ENCODE results near the gene MRPL28.
"Not testable (repeated sequence)": the region's sequence is repeated elsewhere in the genome, so short reads cannot be mapped to it uniquely, and the experiment has no call there.

The MRPL28 gene

DNA sequence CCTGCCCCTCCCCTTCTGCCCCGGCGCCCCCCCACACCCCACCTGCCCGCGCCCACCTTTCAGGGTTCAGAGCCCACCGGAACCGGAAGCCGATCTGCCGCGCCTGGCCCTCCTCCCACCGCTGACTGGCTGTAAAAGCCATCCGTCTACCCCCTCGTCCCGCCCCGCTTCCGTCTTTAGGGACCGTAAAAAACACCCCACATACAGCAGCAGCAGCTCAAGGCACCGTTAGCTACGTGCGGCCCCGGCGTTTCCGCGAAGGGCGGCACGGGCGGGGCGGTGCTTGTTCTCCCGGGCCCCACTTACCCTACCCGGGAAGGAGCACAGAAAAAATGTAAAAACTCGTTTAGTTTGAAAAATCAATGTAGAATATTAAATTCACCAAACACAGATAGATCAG, at the start of gene MRPL28:
MRPL28 (minus strand) TSS at position 96 of the 400 bp plus-strand sequence. CDS start 320 bp downstream, outside the sequence.
- FAIRE-seq = peak; percentile 68

DNA sequence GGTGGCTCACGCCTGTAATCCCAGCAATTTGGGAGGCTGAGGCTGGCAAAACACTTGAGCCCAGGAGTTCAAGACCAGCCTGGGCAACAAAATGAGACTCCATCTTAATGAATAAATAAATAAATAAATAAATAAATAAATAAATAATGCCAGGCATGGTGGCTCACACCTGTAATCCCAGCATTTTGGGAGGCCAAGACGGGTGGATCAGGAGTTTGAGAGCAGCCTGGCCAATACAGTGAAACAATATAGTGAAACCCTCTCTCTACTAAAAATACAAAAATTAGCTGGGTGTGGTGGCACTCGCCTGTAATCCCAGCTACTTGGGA, 44.8 kb upstream of the MRPL28 start:
- not testable (repeated sequence) for FAIRE-seq

DNA sequence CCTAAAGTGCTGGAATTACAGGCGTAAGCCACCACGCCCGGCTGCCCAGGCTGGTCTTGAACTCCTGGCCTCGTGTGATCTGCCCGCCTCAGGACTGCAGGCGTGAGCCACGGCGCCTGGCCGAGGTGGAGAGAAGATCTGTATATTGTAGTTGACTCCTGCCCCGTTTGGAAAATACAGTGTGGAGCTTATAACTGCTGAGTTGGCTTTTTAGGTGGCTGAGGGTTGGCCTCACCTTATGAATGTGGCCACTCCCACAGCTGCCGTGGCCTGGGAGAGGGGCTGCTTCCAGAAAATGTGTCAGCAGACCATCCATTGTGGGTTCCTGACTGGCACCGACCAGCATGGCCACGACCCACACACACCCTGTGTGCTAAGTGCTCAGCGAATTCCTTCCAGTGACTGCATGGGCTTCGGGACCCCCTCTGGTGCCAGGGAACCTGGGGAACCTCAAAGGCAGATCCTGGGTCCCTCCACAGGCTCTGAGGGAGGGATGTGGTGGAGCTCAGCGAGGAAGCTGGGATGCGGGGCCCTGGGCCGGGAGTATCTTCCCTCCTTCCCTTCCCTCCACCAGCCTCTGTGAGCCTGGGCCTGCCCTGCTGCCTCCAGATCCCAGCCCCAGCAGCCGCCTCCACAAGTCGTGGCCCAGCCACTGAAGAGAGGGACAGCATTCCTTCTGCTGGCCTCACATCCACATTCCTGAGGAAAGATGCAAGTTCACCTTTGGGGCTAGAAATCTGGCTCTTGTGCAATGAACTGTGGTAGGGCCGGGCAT, 44.2 kb upstream of the MRPL28 start:
- no peak for FAIRE-seq

DNA sequence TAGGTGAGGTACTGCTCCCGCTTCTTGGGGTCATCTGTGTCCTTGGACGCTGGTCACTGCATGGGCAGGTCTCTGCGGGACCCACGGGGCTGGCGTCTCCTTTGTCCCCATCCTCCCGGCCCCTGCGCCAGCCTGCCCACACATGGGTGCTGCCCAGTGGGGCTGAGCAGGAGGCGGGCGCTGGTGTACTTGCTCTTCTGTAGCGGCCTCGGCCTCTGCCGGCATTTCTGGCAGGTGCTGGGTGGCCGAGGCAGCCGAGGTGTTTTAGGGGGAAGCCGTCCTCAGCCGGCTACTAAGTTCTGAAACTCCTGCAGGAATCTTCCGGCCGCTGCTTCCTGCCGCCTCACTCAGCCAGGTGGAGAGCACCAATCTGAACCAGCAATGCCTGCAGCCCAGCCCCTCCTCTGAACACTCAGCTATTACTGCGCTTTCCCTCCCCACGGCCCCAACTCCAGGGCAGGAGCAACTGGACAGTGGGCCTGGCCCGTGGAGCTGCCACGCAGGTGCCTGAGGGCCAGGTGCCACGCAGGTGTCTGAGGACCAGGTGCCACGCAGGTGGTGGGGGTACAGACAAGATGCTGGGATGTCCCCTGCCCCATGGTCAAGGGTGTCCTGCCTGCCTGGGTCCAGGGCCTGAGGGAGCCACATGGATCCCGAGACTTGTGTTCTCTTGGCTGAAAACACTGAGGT, 41.4 kb upstream of the MRPL28 start:
- FAIRE-seq = no peak

DNA sequence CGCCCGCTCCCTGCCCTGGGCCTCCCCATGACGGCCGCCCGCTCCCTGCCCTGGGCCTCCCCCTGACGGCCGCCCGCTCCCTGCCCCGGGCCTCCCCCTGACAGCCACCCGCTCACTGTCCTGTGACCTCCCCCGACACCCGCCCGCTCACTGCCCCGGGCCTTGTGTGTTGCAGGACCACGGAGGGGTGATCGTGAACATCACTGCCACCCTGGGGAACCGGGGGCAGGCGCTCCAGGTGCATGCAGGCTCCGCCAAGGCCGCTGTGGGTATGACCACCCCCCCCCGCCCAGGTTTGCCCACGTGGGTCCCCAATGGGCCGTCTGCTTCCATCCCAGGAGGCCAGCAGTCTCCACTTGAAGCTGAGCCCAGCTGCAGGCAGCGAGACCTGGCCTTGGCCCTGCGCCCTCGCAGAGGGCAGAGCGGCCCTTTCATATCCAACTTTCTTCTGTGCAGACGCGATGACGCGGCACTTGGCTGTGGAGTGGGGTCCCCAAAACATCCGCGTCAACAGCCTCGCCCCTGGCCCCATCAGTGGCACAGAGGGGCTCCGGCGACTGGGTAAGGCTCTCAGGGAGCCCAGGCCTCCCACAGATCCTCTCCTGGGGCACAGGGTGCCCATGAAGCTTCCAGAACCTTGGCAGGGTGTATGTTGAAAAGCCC, 40.3 kb upstream of the MRPL28 start:
- FAIRE-seq = no peak

DNA sequence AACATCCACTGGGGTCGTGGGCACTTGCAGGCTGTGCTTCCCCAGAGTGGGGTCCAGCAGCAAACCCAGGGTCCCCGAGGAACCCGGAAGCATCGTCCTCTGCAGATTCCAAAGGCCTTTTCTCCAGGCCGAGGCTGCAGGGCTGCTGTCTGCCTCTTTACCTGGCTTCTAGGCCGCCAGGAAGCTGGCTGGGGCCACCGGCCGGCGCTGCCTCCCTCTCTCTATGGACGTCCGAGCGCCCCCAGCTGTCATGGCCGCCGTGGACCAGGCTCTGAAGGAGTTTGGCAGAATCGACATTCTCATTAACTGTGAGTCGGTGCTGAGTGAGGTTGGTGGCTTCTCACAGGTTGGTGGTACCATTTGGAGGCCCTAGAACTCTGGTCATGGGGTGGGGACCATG, 36.9 kb upstream of the MRPL28 start:
- no peak for FAIRE-seq

DNA sequence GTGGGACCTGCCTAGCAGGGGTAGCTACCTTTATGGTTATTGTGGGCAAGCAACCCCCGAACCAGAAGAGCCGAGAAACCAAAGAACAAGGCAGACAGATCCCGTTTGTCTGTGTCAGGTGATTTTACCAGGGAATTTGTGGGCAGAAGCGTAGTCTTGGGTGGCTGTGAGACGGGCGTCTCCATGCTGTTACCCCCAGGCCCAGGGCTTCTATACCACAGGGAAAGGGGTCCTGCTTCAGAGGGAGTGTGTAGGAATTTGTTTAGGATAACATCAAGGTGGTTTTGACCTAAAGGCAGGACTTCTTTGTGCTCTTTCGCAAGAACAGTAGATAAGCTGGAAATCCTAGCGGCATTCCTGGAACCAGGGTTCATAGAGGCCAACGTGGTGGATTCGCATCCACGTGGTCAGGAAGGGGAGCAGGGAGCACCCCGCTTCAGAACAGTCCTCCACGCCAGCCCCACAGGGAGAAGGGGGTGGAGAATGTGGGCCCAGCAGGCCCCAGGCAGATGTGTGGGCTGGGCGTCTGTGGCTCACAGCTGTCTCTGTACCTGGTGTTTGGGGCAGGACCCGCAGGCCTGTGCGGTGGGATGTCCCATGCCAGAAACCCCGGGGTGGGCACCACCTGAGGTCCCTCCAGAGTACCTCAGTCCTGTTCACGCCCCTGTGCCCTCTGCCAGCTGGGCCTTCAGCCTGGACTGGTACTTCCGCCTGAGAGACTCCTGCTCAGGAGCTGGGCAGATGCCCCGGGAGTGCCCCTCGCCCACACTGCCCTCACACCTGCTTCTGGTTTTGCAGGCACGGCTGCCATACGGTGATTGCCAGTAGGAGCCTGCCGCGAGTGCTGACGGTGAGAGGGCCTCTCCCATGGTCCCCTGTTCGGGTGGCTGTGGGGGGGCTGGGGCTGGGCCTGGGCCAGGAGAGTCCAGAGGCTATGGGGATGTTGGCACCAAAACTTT, 35.5 kb upstream of the MRPL28 start:
- no peak for FAIRE-seq

DNA sequence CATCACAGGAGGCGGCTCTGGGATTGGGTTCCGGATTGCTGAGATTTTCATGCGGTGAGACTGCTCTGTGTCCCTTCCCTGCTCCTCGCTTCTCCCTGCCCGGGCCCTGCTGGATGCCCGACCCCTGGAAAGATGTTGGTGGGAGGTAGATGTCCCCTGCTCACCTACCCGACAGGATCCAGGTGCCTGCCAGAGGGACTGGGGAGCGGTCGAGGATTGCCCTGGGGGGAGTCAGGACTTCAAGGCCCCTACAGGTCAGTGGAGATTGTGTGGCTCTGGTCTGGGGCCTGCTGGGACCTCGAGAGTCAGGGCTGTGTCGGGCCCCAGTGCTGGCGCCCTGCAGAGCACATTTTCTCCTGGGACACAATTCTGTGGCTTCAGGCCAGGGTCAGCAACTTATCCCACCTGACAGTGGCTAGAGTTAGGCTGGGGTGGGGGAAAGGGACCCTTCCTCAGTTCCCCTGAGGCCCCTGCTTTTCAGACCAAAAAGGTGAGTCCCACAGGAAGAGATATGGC, 34.7 kb upstream of the MRPL28 start:
- FAIRE-seq = no peak

DNA sequence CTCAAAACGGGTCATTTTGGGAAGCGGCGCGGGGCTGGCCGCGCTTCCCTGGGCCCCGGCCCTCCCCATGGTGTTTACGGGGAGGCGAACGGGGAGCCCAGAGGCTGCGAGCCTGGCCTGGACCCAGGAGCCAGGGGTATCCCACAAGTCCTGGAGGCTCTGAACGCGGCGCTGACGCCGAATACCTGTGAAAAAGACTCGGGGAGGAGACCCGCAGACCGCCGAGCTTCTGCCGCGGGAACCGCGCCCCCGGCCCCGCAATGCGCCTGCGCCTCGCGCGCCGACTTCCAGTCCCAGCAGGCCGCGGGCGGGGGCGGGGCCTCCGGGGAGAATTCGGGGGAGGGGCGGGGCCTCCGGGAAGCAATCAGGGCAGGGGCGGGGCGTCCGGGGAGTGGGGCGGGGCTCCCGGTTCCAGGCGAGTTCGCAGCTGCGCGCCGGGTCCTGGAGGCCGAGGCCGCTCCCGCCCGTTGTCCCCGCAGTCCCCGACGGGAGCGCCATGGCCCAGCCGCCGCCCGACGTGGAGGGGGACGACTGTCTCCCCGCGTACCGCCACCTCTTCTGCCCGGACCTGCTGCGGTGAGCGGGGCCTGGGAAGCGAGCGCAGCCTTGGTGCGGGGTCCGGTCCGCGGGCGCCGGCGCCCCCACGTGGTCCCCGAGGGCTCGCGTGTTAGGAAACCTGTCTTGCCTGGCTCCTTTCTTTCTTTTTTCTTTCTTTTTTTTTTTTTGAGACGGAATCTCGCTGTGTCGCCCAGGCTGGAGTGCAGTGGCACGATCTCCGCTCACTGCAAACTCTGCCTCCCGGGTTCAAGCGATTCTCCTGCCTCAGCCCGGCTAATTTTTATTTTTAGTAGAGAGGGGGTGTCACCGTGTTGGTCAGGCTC, 31.4 kb upstream of the MRPL28 start, which contains the start of gene DECR2:
DECR2 (plus strand) TSS at position 418 of the 881 bp plus-strand sequence; CDS start at position 497, 79 bp downstream.
- no peak for FAIRE-seq

DNA sequence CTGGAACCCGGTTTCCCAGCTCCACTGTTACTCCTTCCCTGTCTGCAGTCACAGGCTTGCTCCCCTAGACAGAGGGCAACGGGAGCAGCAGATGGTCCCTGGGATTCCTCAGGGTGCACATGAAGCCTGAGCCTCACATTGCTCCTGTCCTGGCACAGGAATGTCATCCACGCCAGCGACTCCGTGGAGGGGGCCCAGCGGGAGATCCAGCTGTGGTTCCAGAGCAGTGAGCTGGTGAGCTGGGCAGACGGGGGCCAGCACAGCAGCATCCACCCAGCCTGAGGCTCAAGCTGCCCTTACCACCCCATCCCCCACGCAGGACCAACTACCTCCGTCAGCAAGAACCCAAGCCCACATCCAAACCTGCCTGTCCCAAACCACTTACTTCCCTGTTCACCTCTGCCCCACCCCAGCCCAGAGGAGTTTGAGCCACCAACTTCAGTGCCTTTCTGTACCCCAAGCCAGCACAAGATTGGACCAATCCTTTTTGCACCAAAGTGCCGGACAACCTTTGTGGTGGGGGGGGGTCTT, 29.8 kb upstream of the MRPL28 start:
- FAIRE-seq = no peak

DNA sequence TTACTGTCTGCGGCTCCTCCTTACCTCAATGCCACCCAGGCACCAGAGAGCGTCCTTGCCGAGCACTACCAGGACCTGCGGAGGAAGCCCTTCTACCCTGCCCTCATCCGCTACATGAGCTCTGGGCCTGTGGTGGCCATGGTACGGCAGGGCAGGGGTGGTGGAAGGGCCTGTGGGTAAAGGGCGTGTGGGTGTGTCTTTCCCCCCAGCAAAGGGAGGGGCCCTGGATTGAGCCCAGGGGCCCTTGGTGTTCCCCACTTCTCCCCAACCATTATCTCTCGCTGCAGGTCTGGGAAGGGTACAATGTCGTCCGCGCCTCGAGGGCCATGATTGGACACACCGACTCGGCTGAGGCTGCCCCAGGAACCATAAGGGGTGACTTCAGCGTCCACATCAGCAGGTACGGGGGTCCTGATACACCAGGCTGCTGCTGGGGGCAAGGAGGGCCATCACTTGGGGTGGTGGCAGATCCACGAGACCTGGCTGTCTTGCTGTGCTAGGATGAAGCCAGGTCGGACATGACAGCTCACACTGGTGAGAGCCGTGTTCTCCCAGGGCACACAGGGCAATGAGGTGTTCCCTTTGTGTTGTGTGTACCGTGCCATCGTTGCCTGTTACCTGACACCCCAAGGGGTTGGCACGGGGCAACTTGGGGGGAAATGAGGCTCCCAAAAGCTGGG, 29.1 kb upstream of the MRPL28 start:
- no peak for FAIRE-seq

DNA sequence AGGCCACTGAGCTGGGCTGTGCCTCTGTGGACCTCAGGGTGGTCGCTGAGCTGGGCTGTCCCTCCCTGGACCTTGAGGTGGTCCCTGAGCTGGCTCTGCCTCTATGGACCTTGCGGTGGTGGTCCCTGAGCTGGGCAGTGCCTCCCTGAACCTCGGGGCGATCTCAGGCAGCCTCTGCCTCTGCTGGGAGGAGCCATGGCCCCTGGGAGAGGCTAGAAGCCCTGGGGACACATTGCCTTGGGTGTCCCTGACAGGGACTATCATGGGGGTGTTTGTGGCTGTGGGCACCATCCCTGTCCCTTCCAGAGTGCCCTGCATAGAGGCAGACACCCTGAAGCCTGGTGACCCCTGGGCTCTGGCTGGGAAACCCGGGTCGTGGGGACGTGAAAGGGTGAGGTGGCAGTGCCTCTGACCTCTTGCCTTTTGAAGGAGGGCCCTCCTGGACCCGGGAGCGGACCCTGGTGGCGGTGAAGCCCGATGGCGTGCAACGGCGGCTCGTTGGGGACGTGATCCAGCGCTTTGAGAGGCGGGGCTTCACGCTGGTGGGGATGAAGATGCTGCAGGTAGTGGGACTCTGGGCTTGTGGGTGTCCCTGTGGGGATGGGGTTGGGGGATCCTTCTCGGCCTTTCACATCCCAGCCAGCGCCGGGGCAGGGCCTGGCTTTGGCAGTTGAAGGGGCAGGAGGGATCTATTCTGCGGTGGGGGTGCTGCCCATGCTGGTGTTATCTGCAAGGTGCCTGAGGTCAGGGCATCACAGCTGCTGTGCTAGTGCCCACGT, 28.4 kb upstream of the MRPL28 start:
- no peak for FAIRE-seq

DNA sequence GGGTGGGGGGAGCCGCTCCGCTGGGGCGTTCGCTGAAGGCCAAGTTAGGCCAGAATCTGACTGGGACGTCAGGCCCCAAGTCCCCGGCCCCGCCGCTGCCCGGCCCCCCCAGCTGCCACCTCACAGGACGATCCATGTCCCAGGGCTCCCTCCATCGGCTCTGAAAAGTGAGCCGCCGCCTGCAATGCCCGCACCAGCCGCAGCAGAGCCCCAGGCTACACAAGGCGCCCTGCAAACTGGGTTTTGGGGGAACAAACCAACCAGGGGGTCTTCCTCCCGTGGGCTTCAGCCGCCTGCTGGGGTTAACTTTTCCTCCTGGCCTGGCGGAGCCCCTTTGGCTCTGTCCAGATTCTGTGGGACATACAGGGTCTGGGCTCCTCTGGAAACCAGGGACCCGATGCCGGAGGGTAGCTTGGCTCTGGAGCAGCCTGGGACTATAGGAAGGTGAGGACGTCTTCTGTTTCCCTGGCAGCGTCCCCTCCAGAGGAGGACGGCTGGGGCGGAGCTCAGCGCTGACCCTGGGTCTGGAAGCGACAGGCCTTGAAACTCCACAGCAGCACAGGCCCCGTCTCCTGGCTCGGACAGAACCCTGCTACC, 27.5 kb upstream of the MRPL28 start:
- FAIRE-seq = no peak

DNA sequence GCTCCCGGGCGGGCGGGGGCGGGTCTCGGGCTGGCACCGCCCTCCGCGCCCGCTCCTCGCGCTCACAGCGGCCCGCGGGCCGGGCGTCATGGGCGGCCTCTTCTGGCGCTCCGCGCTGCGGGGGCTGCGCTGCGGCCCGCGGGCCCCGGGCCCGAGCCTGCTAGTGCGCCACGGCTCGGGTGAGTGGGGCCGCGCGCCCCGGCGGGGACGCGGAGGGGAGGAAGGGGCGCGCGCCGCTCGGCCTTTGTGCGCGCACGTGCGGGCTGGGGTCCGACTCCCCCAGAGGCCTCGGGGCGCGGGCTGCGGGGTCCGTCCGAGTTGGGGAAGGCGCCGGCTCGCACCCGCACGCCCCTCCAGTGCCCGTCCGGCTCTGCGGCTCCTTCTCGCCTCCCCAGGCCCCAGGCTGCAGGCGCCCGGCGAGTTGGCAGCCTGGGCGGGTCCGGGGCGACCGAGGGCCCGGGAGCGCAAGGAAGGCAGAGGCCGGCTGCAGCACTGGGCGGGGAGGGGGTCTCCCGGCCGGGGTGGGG, 26.9 kb upstream of the MRPL28 start, which contains the start of gene NME4:
NME4 (plus strand) TSS at position 65 of the 527 bp plus-strand sequence; CDS start at position 89, 24 bp downstream.
- FAIRE-seq = no peak

DNA sequence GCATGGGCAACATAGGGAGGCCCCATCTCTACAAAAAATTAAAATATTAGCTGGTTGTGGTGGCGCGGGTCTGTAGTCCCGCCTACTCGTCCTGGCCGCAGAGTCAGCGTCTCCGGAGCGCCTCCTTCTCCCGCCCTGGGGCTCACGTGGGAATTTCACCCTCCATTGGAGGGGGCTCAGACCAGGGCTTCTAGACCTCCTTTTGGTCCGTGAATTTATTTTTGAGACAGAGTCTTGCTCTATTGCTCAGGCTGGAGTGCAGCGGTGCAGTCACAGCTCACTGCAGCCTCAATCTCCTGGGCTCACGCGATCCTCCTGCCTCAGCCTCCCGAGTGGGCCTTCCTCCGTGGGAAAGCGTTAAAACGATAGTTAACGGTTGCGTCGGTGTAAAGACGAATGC, 26.3 kb upstream of the MRPL28 start:
- FAIRE-seq = no peak

DNA sequence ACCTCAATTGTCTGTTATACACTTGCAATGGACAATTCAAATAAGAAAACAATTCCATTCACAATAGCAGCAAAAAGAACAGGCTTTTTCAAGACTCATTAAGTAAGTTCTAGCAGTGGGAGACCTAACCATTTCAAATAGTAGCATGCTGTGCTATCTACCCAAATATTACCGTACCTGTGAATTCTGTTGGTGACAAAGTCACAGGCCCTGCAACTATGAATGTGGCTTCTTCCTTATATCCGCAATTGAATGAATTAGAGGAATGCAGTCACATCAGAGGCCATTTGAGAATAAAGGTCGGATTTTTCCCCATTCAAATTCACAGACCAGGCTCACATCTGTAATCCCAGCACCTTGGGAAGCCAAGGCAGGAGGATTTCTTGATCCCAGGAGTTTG, 25.9 kb upstream of the MRPL28 start:
- FAIRE-seq = no peak

DNA sequence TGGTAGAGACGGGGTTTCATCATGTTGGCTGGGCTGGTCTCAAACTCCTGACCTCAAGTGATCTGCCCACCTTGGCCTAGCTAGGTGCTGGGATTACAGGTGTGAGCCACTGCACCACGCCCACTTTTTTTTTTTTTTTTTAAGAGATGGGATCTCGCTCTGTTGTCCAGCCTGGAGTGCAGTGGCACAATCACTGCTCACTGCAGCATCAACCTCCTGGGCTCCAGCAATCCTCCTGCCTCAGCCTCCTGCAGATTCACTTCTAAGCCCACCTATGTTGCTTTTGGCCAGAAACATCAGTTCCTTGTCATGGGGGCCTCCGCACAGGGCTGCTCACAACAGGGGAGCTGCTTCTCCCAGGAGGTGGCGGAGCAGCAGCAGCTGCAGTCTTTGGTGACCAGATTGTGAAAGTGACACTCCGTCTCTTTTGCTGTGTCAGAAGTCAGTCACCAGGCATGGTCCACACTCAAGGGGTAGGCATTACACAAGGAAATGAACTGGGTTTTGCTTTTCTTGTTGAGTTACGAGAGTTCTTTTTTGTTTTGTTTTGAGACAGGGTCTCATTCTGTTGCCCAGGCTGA, 22.2 kb upstream of the MRPL28 start:
- FAIRE-seq = no peak

DNA sequence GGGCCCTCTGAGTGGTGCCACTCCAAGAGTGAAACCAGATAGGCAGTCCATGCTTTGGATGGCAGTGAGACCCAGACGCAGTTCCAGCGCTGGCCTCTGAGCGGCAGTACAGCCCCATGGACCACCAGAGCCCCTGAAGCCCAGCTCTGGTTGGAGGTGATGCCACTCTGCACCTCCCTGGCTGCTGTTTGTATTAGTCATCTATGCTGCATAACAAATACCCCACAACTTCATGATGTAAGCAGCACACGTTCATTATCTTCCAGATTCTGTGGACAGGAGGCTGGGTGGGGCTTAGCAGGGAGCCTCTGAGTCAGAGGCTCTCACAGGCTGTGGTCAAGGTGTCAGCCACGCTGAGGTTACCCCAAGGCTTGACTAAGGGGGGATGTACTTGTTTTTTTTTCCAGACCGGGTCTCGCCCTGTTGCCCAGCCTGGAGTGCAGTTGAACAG, 21.6 kb upstream of the MRPL28 start:
- FAIRE-seq = no peak

All from colon (tissue), 2 donors.